HG03097 (cell line): ENCODE measurements around the gene DCAF10.
"Not testable (repeated sequence)": the region's sequence is repeated elsewhere in the genome, so short reads cannot be mapped to it uniquely, and the experiment has no call there.

ENCODE experiments used
- ATAC-seq: cut with Tn5 transposase; IDR thresholded peaks from one replicate; pipeline ENCODE4 v1.9.1; 2021; ENCODE audit not compliant: unreplicated experiment, low FRiP score

DCAF10 gene, protein sequence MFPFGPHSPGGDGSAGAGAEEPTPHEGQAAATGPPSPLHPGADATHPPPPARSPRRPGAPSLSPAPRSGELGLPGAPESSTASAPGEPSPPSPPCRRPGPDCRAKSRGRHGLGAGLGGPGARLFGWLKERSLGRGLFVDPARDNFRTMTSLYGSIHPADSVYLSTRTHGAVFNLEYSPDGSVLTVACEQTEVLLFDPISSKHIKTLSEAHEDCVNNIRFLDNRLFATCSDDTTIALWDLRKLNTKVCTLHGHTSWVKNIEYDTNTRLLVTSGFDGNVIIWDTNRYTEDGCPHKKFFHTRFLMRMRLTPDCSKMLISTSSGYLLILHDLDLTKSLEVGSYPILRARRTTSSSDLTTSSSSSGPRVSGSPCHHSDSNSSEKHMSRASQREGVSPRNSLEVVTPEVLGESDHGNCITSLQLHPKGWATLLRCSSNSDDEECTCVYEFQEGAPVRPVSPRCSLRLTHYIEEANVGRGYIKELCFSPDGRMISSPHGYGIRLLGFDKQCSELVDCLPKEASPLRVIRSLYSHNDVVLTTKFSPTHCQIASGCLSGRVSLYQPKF

DNA sequence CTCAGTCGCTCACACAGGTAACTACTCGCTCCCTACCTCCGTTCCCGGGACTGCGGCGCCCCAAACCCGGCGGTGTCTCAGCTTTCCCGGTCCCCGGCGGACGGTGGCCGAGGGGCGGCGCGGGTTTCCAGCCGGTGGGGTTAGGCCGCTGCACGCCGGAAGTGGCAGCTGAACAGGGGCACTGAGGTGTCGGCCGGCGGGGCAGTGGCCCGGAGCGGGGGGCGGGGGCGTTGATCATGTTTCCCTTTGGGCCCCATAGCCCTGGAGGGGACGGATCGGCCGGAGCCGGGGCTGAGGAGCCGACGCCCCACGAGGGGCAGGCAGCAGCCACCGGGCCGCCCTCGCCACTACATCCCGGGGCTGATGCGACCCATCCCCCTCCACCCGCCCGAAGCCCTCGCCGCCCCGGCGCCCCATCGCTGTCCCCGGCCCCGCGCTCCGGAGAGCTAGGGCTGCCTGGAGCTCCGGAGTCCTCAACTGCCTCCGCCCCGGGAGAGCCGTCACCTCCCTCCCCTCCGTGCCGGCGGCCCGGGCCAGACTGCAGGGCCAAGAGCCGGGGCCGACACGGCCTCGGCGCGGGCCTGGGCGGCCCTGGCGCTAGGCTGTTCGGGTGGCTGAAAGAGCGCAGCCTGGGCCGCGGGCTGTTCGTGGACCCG lies at the start of gene DCAF10:
TSS of gene DCAF10 (plus strand) at position 167 of the 656 bp plus-strand sequence. CDS start at position 237, 70 bp downstream.
- ATAC-seq: peak; percentile 60

DNA sequence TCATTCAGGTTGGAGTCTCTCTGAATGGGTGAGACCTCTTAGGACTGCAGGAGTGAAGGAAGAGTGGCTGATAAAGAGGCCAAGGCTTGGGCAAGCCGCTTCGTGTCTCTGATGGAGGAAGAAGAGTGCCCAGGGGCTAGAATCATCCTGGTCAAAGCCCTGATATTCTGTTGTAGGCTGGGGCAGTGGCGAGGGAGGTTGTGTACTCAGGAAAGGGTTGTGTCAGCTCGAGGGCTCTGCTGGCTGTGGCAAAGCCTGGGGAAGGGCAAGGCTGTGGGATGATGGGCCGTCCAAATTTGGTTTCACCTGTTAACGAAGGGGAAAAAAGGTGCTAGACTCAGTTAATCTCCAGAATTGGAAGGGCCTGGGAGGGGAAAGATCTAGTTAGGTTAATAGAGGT lies 49.4 kb upstream of the DCAF10 start:
- no peak for ATAC-seq

DNA sequence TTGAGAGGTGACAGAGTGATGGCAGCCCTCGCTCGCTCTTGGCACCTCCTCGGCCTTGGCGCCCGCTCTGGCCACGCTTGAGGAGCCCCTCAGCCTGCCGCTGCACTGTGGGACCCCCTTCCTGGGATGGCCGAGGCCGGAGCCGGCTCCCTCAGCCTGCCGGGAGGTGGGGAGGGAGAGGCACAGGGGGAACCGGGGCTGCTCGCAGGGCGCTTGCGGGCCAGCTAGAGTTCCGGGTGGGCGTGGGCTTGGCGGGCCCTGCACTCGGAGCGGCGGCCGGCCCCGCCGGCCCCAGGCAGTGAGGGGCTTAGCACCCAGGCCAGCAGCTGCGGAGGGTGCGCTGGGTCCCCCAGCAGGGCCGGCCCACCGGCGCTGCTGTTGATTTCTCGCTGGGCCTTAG lies 48.9 kb upstream of the DCAF10 start:
- not testable (repeated sequence) for ATAC-seq

DNA sequence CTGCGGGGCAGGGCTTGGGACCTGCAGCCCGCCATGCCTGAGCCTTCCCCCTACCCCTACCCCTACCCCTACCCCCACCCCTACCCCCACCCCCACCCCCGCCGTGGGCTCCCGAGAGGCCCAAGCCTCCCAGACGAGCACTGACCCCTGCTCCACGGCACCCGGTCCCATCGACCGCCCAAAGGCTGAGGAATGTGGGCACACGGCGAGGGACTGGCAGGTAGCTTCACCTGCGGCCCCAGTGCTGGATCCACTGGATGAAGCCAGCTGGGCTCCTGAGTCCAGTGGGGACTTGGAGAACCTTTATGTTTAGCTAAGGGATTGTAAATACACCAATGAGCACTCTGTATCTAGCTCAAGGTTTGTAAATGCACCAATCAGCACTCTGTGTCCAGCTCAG lies 48.5 kb upstream of the DCAF10 start:
- ATAC-seq: not testable (repeated sequence)

DNA sequence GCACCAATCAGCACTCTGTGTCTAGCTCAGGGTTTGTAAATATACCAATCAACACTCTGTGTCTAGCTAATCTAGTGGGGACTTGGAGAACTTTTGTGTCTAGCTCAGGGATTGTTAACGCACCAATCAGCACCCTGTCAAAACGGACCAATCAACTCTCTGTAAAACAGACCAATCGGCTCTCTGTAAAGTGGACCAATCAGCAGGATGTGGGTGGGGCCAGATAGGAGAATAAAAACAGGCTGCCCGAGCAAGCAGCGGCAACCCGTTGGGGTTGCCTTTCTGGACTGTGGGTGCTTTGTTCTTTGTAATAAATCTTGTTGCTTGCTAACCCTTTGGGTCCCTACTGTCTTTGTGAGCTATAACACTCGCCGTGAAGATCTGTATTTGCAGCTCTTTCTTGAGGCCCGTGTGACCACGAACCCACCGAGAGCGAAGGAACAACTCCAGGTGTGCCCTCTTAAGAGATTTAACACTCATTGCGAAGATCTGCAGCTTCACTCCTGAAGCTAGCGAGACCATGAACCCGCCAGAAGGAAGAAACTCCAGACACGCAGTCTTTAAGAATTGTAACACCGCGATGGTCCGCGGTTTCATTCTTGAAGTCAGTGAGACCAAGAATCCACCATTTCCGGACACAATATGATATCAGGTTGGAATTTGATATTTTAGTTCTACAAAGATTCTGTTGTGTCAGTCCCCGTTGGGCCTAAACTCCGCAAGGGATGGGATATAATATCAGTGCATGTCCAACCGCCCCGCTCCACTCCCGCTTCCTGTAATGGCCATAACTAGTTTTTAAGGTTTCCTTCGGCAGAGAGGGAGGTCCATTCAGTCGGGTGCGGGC lies 47.7 kb upstream of the DCAF10 start:
- ATAC-seq: no peak

DNA sequence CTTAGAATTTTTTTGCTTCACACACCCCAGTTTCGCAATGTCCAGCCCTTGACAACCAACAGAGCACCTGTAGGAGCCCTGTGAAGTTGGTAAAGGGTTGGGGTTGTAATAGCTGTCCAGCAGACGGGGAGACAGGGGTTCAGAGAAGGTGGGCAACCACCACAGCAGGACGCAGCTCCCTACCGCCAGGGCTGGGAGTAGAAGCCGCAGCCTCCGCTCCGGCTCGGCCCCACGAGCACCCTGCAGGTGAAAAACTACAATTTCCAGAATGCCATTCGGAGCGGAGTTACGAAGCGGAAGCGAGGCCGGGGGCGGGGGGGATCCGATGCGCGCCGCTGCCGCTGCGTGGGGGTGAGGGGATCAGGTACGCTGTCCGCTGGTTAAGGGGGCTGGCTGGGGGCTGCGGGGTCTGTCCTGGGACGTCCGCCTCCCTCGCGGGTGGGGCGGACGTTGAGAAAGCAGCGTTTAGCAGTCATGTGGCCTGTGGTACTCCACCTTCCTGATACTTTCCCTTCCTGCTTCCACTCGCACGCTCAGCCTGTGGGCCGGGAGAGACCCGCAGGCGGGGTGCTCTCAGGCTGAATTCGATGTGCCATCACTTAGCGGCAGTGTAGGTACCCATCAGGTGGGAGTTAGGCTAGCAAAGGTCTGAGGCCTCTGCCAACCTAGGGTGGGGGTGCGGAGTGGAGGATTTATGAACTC lies 47.0 kb upstream of the DCAF10 start, which contains the start of gene TRMT10B:
TSS of gene TRMT10B (plus strand) at position 317 of the 702 bp plus-strand sequence. CDS start 8,127 bp downstream, outside the sequence.
- ATAC-seq: no peak

DNA sequence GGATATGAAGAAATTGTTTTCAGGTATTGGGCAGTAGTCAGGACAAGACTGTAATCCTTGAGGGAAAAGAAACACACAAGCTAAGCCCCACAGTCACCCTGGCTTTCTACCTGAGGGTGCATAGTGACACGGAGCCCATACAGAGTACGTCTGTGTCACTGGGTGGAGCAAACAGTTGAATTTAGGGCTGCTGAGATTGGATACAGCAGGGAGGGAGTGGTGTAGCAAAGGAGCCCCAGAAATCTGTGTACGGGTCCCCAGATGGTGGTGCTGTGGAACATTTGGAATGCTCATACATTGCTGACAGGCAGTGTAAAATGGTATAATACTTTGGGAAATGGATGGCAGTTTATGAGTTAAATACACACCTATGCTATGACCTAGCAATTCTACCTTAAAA lies 41.9 kb upstream of the DCAF10 start:
- ATAC-seq: no peak

DNA sequence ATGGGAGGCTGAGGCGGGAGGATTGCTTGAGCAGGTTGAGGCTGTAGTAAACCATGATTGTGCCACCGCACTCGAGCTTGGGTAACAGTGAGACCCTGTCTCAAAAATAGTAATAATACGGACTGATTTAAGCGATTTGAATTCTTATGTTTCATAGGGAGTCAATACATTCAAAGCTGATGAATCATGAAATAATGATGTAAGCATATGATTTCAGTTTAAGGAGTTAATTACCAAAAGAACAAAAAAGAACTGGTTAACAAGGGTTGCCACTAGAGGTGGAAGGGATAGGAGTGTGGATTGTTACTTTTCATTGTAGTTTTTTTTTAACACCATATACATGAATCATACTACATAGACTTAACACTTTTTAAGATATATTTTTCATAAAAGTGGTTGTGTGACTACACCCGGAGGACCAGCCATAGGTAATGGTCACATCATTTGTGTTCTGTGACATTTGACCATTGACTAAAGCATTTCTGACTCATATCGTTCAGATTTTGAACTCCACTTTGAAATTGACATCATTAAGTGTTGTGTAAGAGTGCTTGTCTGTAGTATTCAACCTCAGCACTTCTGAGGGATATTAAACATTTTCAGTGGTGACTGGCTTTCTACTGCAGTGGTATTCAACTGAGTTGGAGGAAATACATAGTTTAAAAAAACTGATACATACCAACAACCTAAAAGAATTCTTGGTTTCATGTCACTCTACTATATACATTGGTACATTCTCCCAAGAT lies 40.0 kb upstream of the DCAF10 start:
- no peak for ATAC-seq

DNA sequence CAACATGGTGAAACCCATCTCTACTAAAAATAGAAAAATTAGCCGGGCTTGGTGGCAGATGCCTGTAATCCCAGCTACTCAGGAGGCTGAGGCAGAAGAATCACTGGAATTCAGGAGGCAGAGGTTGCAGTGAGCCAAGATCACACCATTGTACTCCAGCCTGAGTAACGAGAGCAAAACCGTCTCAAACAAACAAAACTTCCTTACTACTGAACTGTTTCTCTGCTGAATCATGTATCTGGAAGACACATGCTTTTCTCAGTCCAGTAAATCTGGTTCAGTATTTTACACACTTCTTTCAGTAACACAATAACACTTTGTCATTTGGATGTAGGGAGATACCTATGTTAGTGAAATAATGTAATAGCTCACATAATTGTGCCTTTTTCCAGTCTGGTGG lies 39.1 kb upstream of the DCAF10 start:
- no peak for ATAC-seq

DNA sequence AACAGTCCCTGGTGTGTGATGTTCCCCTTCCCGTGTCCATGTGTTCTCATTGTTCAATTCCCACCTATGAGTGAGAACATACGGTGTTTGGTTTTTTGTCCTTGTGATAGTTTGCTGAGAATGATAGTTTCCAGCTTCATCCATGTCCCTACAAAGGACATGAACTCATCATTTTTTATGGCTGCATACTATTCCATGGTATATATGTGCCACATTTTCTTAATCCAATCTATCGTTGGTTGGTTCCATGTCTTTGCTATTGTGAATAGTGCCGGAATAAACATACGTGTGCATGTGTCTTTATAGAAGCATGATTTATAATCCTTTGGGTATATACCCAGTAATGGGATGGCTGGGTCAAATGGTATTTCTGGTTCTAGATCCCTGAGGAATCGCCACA lies 35.3 kb upstream of the DCAF10 start:
- ATAC-seq: not testable (repeated sequence)

DNA sequence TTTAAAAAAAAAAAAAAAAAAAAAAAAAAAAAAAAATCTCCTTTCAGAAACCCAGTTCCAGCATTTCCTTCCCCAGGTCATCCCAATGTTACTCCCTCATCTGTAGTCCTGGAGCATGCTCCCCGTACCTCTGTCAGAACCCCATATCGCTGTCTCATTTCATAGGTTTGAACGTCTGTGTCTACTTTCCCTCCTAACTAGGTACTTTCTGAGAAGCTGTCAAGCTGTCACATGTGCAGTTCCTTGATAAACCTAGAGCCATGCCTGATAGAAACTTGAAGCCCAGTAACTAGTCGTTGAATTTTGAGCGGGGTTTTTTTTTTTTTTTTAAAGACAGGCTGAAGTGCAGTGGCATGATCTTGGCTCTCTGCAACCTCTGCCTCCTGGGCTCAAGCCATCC lies 31.3 kb upstream of the DCAF10 start:
- ATAC-seq: no peak

DNA sequence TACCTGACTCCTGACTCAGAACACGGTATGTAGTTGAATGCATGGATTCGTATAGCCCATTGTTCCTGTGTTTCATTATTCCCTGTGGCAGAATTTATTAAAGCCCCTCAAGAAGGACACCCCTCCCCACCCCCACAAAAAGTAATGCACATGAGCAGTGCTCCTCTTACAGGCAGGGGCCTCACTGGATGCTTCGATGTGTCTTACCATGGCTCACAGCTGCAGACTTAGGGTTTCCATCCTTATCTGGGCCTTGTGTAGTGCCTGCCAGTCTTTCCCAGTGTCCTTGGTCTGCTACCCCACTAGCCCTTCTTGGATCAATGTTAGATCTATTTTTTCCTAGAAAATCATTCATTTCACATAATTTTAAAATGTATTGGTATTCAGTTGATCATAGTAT lies 30.6 kb upstream of the DCAF10 start:
- ATAC-seq: no peak

DNA sequence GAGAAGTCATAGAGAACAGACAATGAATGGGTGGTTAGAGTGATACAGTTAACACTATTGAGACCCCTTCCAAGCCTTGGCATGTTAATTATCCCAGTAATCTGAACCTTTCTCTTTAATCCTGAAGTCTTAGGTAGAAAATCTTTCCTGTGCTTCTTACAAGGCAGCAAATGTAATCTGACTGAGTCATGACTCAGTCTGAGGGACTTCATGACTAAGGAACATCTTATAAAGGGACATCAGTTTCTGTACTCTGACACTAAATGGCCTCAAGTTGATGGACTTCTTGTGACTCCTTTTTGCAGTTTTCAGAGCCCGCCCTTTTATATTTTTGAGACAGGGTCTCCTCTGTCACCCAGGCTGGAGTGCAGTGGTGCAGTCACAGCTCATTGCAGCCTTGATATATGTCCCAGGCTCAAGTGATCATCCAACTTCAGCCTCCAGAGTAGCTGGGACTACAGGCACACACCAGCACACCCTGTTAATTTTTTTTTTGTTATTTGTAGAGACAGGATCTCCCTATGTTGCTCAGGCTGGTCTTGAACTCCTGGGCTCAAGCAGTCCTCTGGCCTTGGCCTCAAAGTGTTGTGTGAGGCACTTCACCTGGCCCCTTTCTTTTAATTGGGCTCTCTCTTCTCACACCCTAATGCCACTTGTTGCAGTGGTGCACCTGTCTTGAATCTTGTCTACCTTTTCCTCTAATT lies 25.2 kb upstream of the DCAF10 start:
- ATAC-seq: no peak

DNA sequence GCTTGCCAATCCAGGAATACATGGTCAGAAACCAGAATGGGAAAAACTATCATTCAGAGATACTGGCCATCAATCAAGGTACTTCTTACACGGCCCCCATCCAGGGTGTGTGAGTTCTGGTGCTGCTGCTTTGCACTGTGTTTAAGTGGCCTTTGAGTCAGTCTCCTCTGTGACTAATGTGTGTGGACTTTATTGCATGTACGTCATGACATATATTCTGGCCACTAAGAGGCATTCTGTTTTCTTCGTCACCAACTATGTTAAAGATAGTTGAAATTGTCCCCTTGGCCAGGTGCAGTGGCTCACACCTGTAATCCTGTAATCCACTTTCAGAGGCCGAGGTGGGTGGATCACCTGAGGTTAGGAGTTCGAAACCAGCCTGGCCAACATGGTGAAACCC lies 24.3 kb upstream of the DCAF10 start:
- no peak for ATAC-seq

DNA sequence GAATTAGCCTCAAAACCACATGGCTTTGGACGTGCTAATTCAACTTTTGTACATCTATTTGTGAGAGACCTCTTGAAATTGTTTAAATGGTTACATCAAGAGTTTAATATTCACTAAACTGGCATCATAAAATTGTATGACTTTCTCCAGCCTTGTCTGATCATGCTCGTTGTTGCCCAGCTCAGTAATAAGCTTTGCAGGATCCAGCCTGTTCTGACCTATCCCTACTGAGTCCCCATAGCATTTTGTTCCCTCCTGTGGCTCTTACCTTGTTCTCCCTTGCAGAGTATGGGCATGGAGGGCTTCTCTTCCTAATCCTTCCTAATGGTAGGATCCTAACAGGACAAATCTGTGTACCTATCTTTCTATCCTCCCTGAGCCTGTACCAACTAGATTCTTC lies 22.1 kb upstream of the DCAF10 start:
- ATAC-seq: no peak

DNA sequence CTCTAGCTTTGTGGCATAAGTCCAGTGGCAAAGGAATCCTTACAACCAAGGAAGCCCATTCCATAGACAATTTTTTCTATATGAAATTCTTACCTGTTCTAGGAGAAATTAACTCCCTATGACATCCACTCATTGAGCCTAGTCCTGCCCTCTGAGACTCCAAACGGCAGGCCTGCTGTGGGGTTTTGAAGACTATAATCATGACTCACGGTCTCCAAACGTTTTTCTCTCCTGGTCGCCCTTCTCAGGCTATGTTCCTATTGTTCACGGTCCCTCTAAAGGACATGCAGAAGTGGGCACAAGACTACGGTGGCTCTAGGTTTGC lies 16.3 kb upstream of the DCAF10 start:
- ATAC-seq: no peak

DNA sequence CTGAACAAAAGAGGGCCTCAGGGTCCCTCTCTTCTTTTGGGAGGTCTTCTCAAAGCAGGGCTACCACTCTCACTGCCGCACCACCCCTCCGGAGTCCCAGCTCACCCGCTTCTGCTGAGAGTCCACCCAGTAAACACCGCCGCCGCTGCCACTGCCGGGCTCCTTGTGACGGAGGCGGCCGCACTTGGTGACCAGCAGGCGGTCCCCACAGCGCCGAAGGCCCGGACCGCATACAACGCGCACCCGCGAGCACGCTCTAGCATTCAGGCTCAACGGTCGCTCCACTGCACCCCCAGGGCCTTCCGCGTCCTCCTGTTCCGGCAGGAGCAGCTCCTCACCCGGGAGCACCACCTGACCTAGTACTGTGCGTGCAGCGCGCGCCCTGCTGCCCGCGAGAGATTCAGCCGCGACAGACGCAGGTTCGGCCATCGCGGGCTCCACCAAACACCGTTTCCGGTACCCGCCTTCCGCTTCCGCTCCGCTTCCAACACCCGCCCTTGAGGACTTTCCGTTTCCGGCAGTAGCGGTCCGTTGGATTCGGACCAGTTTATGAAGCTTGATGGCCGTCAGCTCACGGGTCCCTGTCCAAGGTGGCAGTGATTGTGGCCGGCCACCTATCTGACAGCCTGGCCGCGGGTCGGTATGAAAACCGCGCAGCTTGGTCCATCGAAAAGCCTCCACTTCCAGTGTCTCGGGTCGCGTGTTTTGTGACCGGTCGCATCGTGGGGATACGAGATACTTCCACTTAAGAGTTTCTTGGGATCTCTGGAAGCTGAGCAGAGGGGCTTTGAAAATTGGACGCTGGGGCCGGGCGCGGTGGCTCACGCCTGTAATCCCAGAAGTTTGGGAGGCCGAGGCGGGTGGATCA lies 15.7 kb upstream of the DCAF10 start, which contains the start of gene EXOSC3:
TSS of gene EXOSC3 (minus strand) at position 449 of the 868 bp plus-strand sequence. CDS start at position 429, 20 bp downstream.
- ATAC-seq: peak; percentile 65

DNA sequence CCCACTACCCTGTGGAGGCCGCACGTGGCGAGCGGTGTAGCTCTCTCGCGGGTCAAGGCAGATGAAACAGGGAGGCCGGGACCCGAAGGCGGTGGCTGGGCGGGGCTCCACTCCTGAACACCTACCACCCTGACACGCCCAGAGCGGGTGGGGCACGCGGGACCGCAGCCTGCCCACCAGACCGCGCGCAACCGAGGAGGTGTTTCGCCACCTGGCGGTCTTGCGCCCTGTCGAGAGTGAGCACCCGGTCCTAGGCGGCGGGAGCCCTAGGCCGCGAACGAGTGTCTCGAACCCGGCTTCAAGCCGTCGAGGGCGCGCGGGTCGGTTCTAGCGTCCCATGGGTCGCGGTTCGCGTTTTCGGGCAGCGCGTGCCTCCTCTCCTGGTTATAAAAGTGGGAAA lies 13.5 kb upstream of the DCAF10 start:
- ATAC-seq: no peak
